ENCODE measurements around the gene GPC1.

DNA sequence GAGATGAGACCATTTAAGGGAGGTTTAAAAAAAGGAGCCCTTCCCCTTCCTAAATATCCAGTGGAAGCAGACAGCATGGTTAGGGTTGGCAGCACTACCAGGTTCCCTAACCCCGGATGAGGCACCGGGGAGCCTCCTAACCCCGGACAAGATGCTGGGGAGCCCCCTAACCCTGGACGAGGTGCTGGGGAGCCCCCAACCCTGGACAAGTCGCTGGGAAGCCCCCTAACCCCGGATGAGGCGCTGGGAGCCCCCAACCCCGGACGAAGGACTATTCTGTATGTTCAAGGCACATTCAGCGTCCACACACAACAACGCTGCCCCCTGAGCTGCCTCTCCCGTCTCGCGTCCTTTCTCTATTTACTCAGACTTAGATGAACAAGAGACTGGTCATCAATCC is 70.4 kb downstream of the GPC1 start:
- TF ChIP-seq POLR2AphosphoS5 (IDR thresholded peaks at IDR 0.05; ENCODE audit: low read depth, low read length) (no peak), POLR2A (IDR thresholded peaks at IDR 0.05; ENCODE audit: low read depth, low read length) (no peak)

Data from GM12891 (cell line).